ENCODE data around the gene PPBP. TPM values are rescaled to one million over a fixed set of nuclear protein-coding genes. Genes with fewer than 3 reads are reported as not detected.

The PPBP gene
- total RNA-seq, 1 donor from 2014 or later: not detected

DNA sequence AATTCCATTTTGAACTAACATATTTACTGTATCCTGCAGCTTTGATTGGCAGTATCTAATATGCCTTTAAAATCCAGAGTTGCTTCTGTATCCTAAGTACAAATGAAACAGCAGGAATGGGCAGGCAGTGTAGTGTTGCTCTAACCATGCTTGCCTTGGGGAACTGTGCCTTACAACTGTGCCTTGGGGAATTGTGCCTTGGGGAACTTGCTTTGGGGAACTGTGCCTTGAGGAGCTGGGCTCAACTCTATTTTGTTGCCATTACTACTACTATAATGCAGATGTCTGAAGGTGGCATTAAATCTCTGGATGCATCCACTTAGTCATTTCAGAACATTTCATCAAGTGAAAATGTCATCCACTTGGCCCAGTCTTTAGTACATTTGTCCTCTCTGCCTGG is 43.6 kb upstream of the PPBP start:
- Histone ChIP-seq H3K27ac (no peak overlapping the region), H3K4me1 (no peaks in the 10 kb centered on the region), H3K27me3 (peaks cover 3% of the 10 kb centered on the region), H3K9me3 (no peaks in the 10 kb centered on the region), H3K36me3 (no peaks in the 10 kb centered on the region), H3K4me3 (no peak overlapping the region)
- intact Hi-C loops (cut with DNase I): no loop called here
- TF ChIP-seq POLR2A (IDR thresholded peaks at IDR 0.05): no peak
- no peak for TF ChIP-seq POLR2AphosphoS5 (IDR thresholded peaks at IDR 0.05; ENCODE audit: insufficient read depth in 1 of 2, low read depth in 1 of 2)
- TF ChIP-seq, protein P1, sequence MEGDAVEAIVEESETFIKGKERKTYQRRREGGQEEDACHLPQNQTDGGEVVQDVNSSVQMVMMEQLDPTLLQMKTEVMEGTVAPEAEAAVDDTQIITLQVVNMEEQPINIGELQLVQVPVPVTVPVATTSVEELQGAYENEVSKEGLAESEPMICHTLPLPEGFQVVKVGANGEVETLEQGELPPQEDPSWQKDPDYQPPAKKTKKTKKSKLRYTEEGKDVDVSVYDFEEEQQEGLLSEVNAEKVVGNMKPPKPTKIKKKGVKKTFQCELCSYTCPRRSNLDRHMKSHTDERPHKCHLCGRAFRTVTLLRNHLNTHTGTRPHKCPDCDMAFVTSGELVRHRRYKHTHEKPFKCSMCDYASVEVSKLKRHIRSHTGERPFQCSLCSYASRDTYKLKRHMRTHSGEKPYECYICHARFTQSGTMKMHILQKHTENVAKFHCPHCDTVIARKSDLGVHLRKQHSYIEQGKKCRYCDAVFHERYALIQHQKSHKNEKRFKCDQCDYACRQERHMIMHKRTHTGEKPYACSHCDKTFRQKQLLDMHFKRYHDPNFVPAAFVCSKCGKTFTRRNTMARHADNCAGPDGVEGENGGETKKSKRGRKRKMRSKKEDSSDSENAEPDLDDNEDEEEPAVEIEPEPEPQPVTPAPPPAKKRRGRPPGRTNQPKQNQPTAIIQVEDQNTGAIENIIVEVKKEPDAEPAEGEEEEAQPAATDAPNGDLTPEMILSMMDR (IDR thresholded peaks at IDR 0.05): no peak
- DNase-seq (ENCODE audit: extremely low spot score in 2 of 2): no peak

DNA sequence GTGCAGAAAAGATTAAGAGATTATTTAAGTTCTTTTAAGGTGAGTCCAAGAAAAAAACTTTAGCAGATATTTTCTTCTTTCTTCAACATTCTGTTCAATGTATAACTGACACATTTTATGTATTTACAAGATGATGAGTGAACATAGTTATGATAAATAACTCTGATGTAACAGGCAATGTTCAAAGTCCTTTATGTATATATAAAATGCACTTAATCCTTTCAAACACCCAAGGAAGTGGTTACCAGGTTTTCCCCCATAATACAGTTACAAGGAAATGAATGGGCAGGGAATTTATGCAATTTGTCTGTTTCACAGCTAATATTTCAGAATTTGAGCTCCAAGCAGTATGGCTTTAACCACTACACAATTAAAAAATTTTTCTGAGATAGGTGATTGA is 42.3 kb upstream of the PPBP start:
- Histone ChIP-seq H3K9me3 (no peaks in the 10 kb centered on the region), H3K36me3 (no peaks in the 10 kb centered on the region), H3K4me1 (no peaks in the 10 kb centered on the region), H3K27ac (no peak overlapping the region), H3K27me3 (no peaks in the 10 kb centered on the region), H3K4me3 (no peak overlapping the region)
- no peak for DNase-seq (ENCODE audit: extremely low spot score in 2 of 2)
- intact Hi-C loops (cut with DNase I): no loop called here
- TF ChIP-seq POLR2A (IDR thresholded peaks at IDR 0.05): no peak
- TF ChIP-seq POLR2AphosphoS5 (IDR thresholded peaks at IDR 0.05; ENCODE audit: insufficient read depth in 1 of 2, low read depth in 1 of 2): no peak
- TF ChIP-seq, protein P1 (IDR thresholded peaks at IDR 0.05): no peak

DNA sequence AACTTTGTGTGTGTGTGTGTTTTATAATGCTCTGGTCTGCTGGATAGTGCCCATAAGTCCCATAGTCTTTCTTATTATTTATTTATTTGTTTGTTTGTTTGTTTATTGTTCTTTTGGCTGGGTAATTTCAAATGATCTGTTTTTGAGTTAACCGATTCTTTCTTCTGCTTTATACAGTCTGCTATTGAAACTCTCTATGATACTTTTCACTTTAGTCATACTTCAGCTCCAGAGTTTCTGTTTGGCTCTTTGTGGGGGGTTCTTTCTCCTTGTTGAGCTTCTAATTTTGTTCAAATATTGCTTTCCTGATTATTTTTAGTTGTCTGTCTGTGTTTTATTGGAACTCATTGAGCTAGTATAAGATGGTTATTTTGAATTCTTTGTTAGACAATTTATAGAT is 40.5 kb upstream of the PPBP start:
- Histone ChIP-seq H3K4me1 (no peaks in the 10 kb centered on the region), H3K27ac (no peak overlapping the region), H3K4me3 (no peak overlapping the region), H3K9me3 (no peaks in the 10 kb centered on the region), H3K27me3 (no peaks in the 10 kb centered on the region), H3K36me3 (no peaks in the 10 kb centered on the region)
- DNase-seq (ENCODE audit: extremely low spot score in 2 of 2): no peak
- intact Hi-C loops (cut with DNase I): no loop called here
- TF ChIP-seq, protein P1 (IDR thresholded peaks at IDR 0.05): no peak
- TF ChIP-seq POLR2A (IDR thresholded peaks at IDR 0.05): no peak
- no peak for TF ChIP-seq POLR2AphosphoS5 (IDR thresholded peaks at IDR 0.05; ENCODE audit: insufficient read depth in 1 of 2, low read depth in 1 of 2)

DNA sequence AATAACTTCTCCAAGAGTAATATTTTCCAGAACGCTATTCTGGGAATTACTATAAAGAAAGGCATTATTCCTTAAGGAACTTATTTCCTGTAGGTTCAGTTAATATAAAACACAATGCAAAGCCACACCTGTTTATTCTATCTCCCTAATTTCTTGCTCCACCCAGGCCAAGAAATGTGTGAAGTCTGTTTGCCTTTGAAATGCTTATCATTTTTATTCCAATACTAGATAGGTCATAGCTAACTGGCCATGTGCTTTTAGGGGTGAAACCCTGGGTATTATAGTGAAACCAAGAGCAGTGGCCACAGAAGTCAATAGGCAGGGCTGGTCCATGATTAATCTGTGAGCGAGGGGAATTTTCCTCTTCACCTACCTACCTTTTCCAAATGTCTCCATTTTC is 35.7 kb upstream of the PPBP start:
- Histone ChIP-seq H3K27me3 (no peaks in the 10 kb centered on the region), H3K4me1 (no peaks in the 10 kb centered on the region), H3K27ac (no peak overlapping the region), H3K9me3 (no peaks in the 10 kb centered on the region), H3K36me3 (no peaks in the 10 kb centered on the region), H3K4me3 (no peak overlapping the region)
- DNase-seq (ENCODE audit: extremely low spot score in 2 of 2): no peak
- TF ChIP-seq POLR2AphosphoS5 (IDR thresholded peaks at IDR 0.05; ENCODE audit: insufficient read depth in 1 of 2, low read depth in 1 of 2) (no peak), POLR2A (IDR thresholded peaks at IDR 0.05) (no peak)
- TF ChIP-seq, protein P1 (IDR thresholded peaks at IDR 0.05): no peak
- intact Hi-C loops (cut with DNase I): no loop called here

DNA sequence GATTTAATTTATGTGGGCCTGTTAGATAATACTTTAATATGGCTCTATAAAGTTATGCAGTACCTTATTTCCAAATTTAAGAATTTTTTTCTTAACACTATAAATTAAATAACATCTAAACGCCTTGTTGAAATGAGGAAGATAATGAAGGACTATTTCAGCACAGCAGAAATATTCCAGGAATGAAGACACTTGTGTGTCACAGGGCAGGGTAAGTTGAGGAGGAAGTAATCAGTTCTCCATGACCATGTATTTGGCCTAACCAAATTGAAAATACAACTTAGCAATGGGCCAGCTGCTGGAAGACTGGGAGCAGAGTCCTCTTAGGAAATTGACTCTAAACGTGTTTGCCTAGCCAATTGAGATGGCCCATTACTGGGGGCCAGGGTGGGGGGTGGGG is 33.6 kb upstream of the PPBP start:
- intact Hi-C loops (cut with DNase I): no loop called here
- H3K4me1 ChIP-seq: no peaks in the 10 kb centered on the region
- no peak overlapping the region for H3K4me3 ChIP-seq
- no peaks in the 10 kb centered on the region for H3K27me3 ChIP-seq
- H3K9me3 ChIP-seq: no peaks in the 10 kb centered on the region
- DNase-seq (ENCODE audit: extremely low spot score in 2 of 2): no peak
- no peak overlapping the region for H3K27ac ChIP-seq
- TF ChIP-seq, protein P1 (IDR thresholded peaks at IDR 0.05): no peak
- H3K36me3 ChIP-seq: no peaks in the 10 kb centered on the region
